Osteoblast (primary cell): Measurements from ENCODE around the gene ATN1. TPM values are rescaled to one million over a fixed set of nuclear protein-coding genes. Genes with fewer than 3 reads are reported as not detected.
A peak's percentile ranks its signal among the peaks of the same experiment; 100 is the strongest.

Experiments
- DNase-seq: peaks from one replicate; pipeline ENCODE4 v3.0.0; 2011; ENCODE audit warnings: low spot score, mixed read lengths; ENCODE audit not compliant: insufficient read length; ENCODE audit errors: missing footprints
- H2AFZ ChIP-seq: 2 replicates; pipeline ENCODE4 v1.6.0; 2011; ENCODE audit warnings: mild to moderate bottlenecking, low read length
- H3K27ac ChIP-seq: 2 replicates; pipeline ENCODE4 v1.5.1; 2011; ENCODE audit warnings: mild to moderate bottlenecking, low read depth, low read length, moderate library complexity
- H3K27me3 ChIP-seq: 2 replicates; pipeline ENCODE4 v1.6.0; 2012; ENCODE audit warnings: mild to moderate bottlenecking, control low read depth, inconsistent platforms, low read length, moderate library complexity; ENCODE audit not compliant: insufficient read depth
- H3K36me3 ChIP-seq: 2 replicates; pipeline ENCODE4 v1.5.1; 2011; ENCODE audit warnings: mild to moderate bottlenecking, low read length, control low read depth, moderate library complexity; ENCODE audit not compliant: insufficient read depth
- H3K4me1 ChIP-seq: 2 replicates; pipeline ENCODE4 v1.5.1; 2011; ENCODE audit warnings: mild to moderate bottlenecking, low read length, control low read depth, moderate library complexity; ENCODE audit not compliant: insufficient read depth
- H3K4me2 ChIP-seq: 2 replicates; pipeline ENCODE4 v1.6.0; 2011; ENCODE audit warnings: mild to moderate bottlenecking, low read length; ENCODE audit not compliant: insufficient read depth
- H3K4me3 ChIP-seq: fragments of 200-600 bp; sonication (generic); 3 replicates; pipeline ENCODE4 v1.5.1; 2012; ENCODE audit warnings: mild to moderate bottlenecking, low read length, inconsistent platforms; ENCODE audit not compliant: insufficient read depth
- H3K79me2 ChIP-seq: 2 replicates; pipeline ENCODE4 v1.6.0; 2012; ENCODE audit warnings: mild to moderate bottlenecking, low read length, control low read depth, inconsistent platforms; ENCODE audit not compliant: insufficient read depth
- H3K9me3 ChIP-seq: 2 replicates; pipeline ENCODE4 v1.5.1; 2011; ENCODE audit warnings: low read depth, low read length, control low read depth
- H4K20me1 ChIP-seq: 2 replicates; pipeline ENCODE4 v1.6.0; 2012; ENCODE audit warnings: mild to moderate bottlenecking, low read length, control low read depth; ENCODE audit not compliant: insufficient read depth
- total RNA-seq: library from RNA; depleted of rRNA; stranded (reverse); fragments of >200 nt; gene quantifications from 2 replicates; pipeline ENCODE4 v1.2.3, GENCODE V29; 2012
- TF ChIP-seq, protein P1 (sequence below): IDR thresholded peaks from 2 replicates; pipeline ENCODE4 v1.5.1; 2011; ENCODE audit warnings: mild to moderate bottlenecking, low read depth, low read length, moderate library complexity; ENCODE audit errors: extremely low read depth

Gene ATN1
- total RNA-seq, 1 donor = 14.1 TPM

DNA sequence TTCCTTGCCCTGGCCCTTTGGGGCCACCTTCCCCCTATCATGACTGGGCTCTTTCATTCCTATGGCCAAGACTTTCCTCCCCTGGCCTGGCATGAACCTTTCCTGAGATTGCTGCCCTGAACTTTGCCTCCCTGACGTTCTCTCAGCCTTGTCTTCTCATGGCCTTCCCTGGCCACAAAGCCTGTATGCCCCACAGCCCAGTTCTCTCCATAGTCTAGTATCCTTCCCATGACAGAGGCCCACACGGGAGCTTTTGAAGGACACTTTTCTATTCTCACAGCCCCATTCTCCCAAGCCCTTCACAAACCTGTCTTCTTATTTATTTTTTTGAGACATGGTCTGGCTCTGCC is 11.4 kb downstream of the ATN1 start:
- no peak overlapping the region for H2AFZ ChIP-seq
- H3K79me2 ChIP-seq = peaks cover 12% of the 10 kb centered on the region
- no peaks in the 10 kb centered on the region for H3K9me3 ChIP-seq
- H4K20me1 ChIP-seq = peaks cover 3% of the 10 kb centered on the region
- H3K27ac ChIP-seq = no peak overlapping the region
- peaks cover 26% of the 10 kb centered on the region for H3K4me1 ChIP-seq
- no peak overlapping the region for H3K4me2 ChIP-seq
- TF ChIP-seq, protein P1, sequence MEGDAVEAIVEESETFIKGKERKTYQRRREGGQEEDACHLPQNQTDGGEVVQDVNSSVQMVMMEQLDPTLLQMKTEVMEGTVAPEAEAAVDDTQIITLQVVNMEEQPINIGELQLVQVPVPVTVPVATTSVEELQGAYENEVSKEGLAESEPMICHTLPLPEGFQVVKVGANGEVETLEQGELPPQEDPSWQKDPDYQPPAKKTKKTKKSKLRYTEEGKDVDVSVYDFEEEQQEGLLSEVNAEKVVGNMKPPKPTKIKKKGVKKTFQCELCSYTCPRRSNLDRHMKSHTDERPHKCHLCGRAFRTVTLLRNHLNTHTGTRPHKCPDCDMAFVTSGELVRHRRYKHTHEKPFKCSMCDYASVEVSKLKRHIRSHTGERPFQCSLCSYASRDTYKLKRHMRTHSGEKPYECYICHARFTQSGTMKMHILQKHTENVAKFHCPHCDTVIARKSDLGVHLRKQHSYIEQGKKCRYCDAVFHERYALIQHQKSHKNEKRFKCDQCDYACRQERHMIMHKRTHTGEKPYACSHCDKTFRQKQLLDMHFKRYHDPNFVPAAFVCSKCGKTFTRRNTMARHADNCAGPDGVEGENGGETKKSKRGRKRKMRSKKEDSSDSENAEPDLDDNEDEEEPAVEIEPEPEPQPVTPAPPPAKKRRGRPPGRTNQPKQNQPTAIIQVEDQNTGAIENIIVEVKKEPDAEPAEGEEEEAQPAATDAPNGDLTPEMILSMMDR = no peak
- DNase-seq = no peak
- peaks cover 53% of the 10 kb centered on the region for H3K36me3 ChIP-seq
- no peak overlapping the region for H3K4me3 ChIP-seq
- no peaks in the 10 kb centered on the region for H3K27me3 ChIP-seq

DNA sequence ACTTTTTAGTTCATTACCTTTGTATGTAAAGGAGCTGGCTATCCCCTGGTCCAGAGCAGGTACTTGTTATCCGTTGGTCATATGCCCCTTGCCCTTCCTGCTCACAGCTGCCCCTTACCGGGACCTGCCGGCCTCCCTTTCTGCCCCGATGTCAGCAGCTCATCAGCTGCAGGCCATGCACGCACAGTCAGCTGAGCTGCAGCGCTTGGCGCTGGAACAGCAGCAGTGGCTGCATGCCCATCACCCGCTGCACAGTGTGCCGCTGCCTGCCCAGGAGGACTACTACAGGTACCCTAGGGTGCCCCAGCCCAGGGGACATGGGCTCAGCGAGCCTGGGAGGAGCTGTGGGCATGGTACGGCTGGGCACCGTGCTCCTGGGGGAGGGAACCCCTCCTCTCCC is 13.5 kb downstream of the ATN1 start:
- peak overlapping the region; percentile 8 for H3K27ac ChIP-seq
- peaks cover 48% of the 10 kb centered on the region for H3K36me3 ChIP-seq
- no peak for DNase-seq
- TF ChIP-seq, protein P1 = no peak
- peaks cover 26% of the 10 kb centered on the region for H3K4me1 ChIP-seq
- H3K9me3 ChIP-seq = no peaks in the 10 kb centered on the region
- no peaks in the 10 kb centered on the region for H3K27me3 ChIP-seq
- H4K20me1 ChIP-seq = no peaks in the 10 kb centered on the region
- no peak overlapping the region for H3K4me3 ChIP-seq
- H3K4me2 ChIP-seq = no peak overlapping the region
- H2AFZ ChIP-seq = no peak overlapping the region
- H3K79me2 ChIP-seq = peaks cover 7% of the 10 kb centered on the region

DNA sequence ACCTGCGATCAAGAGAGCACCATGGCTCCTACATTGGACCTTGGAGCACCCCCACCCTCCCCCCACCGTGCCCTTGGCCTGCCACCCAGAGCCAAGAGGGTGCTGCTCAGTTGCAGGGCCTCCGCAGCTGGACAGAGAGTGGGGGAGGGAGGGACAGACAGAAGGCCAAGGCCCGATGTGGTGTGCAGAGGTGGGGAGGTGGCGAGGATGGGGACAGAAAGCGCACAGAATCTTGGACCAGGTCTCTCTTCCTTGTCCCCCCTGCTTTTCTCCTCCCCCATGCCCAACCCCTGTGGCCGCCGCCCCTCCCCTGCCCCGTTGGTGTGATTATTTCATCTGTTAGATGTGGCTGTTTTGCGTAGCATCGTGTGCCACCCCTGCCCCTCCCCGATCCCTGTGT is 14.0 kb downstream of the ATN1 start:
- peaks cover 44% of the 10 kb centered on the region for H3K36me3 ChIP-seq
- no peak overlapping the region for H3K4me2 ChIP-seq

DNA sequence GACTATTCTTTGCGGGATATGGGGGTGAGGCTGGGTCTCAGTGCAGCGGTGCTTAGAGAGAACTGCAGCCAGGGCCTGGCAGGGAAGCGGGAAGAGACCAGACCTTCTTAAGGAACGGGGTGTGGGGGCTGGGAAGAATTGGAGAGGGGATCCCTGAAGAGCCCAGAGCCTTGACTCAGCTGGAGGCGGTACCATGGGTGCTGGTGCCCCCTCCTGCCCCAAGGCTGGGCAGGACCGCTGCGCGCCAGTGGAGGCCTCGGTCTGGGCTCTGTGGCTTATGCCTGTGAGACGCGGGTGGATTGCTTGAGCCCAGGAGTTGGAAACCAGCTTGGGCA is 14.5 kb downstream of the ATN1 start:
- Histone ChIP-seq H3K27me3 (no peaks in the 10 kb centered on the region), H3K9me3 (no peaks in the 10 kb centered on the region), H3K36me3 (peaks cover 44% of the 10 kb centered on the region), H4K20me1 (no peaks in the 10 kb centered on the region), H2AFZ (no peak overlapping the region), H3K27ac (peak overlapping the region; percentile 82), H3K4me3 (no peak overlapping the region), H3K4me1 (peaks cover 26% of the 10 kb centered on the region), H3K79me2 (peaks cover 7% of the 10 kb centered on the region), H3K4me2 (peak overlapping the region; percentile 95)
- TF ChIP-seq, protein P1 = no peak
- DNase-seq = no peak

More for the DNA sequence above, 14.0 kb downstream of the ATN1 start:
- Histone ChIP-seq H3K4me1 (peaks cover 26% of the 10 kb centered on the region), H3K79me2 (peaks cover 7% of the 10 kb centered on the region), H3K4me3 (no peak overlapping the region), H2AFZ (no peak overlapping the region), H3K27ac (peak overlapping the region; percentile 82), H4K20me1 (no peaks in the 10 kb centered on the region), H3K27me3 (no peaks in the 10 kb centered on the region), H3K9me3 (no peaks in the 10 kb centered on the region)
- TF ChIP-seq, protein P1 = no peak
- no peak for DNase-seq
